Parathyroid adenoma (tissue), 2 donors: ENCODE results near the gene CDC42EP1.
"Not testable (repeated sequence)": the region's sequence is repeated elsewhere in the genome, so short reads cannot be mapped to it uniquely, and the experiment has no call there.

Experiments used
- H2AFZ ChIP-seq: fragments of 300-600 bp; sonication (generic); one replicate; pipeline ENCODE4 v1.7.0; 2017; ENCODE audit warnings: antibody characterized with exemption, mild to moderate bottlenecking
- H3K27ac ChIP-seq: fragments of 300-600 bp; sonication (generic); one replicate; pipeline ENCODE4 v1.7.0; 2017
- H3K27me3 ChIP-seq: fragments of 300-600 bp; sonication (generic); one replicate; pipeline ENCODE4 v1.7.0; 2017; ENCODE audit warnings: low read length; ENCODE audit not compliant: control insufficient read depth, insufficient read depth
- H3K36me3 ChIP-seq: fragments of 300-600 bp; sonication (generic); one replicate; pipeline ENCODE4 v1.7.0; 2017; ENCODE audit warnings: low read length; ENCODE audit not compliant: control insufficient read depth, insufficient read depth
- H3K4me1 ChIP-seq: fragments of 300-600 bp; sonication (generic); one replicate; pipeline ENCODE4 v1.7.0; 2017; ENCODE audit warnings: control low read depth
- H3K4me2 ChIP-seq: fragments of 300-600 bp; sonication (generic); one replicate; pipeline ENCODE4 v1.7.0; 2017; ENCODE audit warnings: low read length
- H3K4me3 ChIP-seq: fragments of 300-600 bp; sonication (generic); one replicate; pipeline ENCODE4 v1.7.0; 2017; ENCODE audit warnings: low read depth, low read length
- H3K79me2 ChIP-seq: fragments of 300-600 bp; sonication (generic); one replicate; pipeline ENCODE4 v1.7.0; 2017; ENCODE audit warnings: control low read depth
- H3K9ac ChIP-seq: fragments of 300-600 bp; sonication (generic); one replicate; pipeline ENCODE4 v1.7.0; 2017; ENCODE audit warnings: mild to moderate bottlenecking
- H3K9me3 ChIP-seq: fragments of 300-600 bp; sonication (generic); one replicate; pipeline ENCODE4 v1.7.0; 2017; ENCODE audit warnings: low read length; ENCODE audit not compliant: control insufficient read depth
- TF ChIP-seq, protein P1 (sequence below): fragments of 300-600 bp; sonication (generic); IDR thresholded peaks from one replicate; pipeline ENCODE4 v1.7.0; 2017; ENCODE audit warnings: antibody characterized with exemption, mild to moderate bottlenecking
- donor health status: primary hyperparathyroidism.

Gene CDC42EP1

DNA sequence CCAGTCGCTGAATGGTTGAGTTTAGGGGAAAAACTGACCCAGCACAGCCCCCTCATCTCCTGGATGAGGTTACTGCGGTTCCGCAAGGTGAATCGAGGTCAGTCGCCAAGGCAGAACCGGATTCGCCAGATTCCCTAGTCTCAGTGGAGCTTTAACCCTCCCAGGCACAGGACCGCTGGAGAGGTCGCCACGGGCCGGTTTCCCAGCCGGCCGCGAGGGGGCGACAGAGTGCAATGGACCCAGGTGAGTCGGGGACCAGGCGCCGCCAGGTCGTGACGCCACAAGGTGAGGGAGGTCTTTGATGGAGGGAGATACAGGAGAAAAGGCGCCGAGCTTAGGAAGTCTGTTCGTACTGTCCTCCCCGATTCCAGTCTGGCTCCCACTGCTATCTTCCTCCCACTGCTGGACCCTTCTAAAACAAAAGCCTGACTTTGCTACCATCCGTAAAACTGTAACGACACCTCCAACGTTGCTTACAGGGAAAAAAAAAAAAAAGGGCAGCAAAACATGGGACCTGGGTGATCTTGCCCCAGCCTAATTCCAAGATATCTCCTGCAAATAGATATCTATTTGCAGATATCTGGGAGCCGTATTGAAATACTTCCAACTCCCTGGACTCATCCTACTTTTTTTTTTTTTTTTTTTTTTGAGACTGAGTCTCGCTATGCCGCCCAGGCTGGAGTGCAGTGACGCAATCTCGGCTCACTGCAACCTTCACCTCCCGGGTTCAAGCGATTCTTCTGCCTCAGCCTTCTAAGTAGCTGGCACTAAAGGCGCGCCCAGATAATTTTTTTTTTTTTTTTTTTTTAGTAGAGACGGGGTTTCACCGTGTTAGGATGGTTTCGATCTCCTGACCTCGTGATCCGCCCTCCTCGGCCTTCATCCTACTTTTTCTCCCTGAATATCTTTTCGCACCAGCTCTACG, 47.0 kb downstream of the CDC42EP1 start:
- TF ChIP-seq, protein P1, sequence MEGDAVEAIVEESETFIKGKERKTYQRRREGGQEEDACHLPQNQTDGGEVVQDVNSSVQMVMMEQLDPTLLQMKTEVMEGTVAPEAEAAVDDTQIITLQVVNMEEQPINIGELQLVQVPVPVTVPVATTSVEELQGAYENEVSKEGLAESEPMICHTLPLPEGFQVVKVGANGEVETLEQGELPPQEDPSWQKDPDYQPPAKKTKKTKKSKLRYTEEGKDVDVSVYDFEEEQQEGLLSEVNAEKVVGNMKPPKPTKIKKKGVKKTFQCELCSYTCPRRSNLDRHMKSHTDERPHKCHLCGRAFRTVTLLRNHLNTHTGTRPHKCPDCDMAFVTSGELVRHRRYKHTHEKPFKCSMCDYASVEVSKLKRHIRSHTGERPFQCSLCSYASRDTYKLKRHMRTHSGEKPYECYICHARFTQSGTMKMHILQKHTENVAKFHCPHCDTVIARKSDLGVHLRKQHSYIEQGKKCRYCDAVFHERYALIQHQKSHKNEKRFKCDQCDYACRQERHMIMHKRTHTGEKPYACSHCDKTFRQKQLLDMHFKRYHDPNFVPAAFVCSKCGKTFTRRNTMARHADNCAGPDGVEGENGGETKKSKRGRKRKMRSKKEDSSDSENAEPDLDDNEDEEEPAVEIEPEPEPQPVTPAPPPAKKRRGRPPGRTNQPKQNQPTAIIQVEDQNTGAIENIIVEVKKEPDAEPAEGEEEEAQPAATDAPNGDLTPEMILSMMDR = peak; percentile 95
- H3K36me3 ChIP-seq = no peaks in the 10 kb centered on the region
- H3K4me1 ChIP-seq = peaks cover 3% of the 10 kb centered on the region
- peak overlapping the region; percentile 75 for H3K4me2 ChIP-seq
- H2AFZ ChIP-seq = peak overlapping the region; percentile 64
- H3K9ac ChIP-seq = no peak overlapping the region
- H3K79me2 ChIP-seq = no peaks in the 10 kb centered on the region
- H3K27me3 ChIP-seq = no peaks in the 10 kb centered on the region
- H3K4me3 ChIP-seq = peak overlapping the region; percentile 60
- H3K27ac ChIP-seq = peak overlapping the region; percentile 97
- H3K9me3 ChIP-seq = no peaks in the 10 kb centered on the region

DNA sequence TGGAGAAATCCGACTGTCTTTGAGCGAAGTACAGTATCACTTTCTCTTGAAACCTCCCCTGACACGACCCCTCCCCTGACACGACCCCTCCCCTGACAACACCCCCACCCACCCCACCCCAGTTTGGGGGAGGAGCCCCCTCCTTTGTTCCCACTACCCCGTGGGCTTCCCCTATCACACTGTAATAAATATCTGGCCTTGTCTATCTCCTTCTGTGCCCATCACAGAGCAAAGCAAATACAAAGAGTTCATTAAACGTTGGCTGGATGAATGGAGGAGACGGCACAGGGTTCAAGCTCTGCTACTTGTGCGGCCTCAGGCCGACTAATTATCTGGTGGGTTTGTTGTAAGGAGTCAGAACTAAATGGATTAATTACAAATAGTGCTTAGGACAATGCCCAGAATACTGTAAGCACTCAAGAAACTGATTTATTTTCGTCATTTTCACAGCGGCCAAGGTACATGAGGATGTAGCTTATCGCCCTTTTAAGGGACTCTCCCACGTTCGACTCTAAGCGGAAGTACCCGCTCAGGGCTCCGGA, 47.7 kb downstream of the CDC42EP1 start:
- Histone ChIP-seq H2AFZ (peak overlapping the region; percentile 78), H3K9me3 (no peaks in the 10 kb centered on the region), H3K27ac (peak overlapping the region; percentile 97), H3K4me2 (peak overlapping the region; percentile 84), H3K27me3 (no peaks in the 10 kb centered on the region), H3K9ac (no peak overlapping the region), H3K79me2 (no peaks in the 10 kb centered on the region), H3K4me3 (peak overlapping the region; percentile 76), H3K4me1 (peaks cover 3% of the 10 kb centered on the region), H3K36me3 (no peaks in the 10 kb centered on the region)
- TF ChIP-seq, protein P1 = no peak

DNA sequence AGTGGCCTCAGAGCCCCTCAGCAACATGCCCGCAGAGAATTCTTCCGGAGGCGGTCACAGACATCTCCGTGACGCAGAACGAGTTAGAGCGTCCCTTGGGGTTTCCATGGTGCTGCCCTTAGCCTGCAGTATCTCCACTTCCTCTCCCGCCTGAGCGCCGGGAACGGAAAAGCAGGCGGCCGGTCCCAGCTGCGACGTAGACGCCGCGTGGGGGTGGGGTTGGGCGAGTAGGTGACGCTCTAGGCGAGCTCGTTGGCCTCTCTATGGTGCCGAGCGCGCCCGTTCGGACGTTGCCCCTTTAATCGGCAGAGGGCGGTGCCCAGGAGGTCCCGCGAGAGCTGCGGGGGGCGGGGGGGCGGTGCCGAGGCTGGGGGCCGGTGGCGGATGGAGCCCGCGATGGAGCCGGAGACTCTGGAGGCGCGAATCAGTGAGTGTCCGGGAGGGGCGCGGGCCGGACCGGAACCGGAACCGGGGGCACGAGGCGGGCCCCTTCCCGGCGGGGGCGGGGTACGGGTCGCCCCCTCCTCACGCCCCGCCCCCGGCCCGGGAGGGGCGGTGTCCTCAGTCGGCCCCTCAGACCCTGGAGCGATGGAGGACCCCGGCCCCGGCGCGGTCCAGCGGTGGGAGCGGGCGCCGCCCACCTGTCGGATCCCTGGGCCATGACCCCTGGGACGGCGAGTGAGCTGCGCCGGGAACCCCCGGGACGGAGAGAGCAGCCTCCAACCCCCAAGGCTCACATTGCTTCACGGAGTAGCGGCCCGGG, 48.4 kb downstream of the CDC42EP1 start, which contains the start of gene GGA1:
Gene GGA1, plus strand, starts transcription at position 358 of the 763 bp plus-strand sequence. Its CDS starts 27 bp downstream, at position 385.
- Histone ChIP-seq H3K27me3 (no peaks in the 10 kb centered on the region), H3K9ac (peak within 1 kb of the TSS; percentile 35), H3K4me1 (peaks cover 3% of the 10 kb centered on the region), H3K4me2 (peak within 1 kb of the TSS; percentile 84), H3K4me3 (peak within 1 kb of the TSS; percentile 76), H3K36me3 (no peaks in the 10 kb centered on the region), H3K79me2 (no peaks in the 10 kb centered on the region), H2AFZ (peak within 1 kb of the TSS; percentile 78), H3K9me3 (no peaks in the 10 kb centered on the region), H3K27ac (peak within 1 kb of the TSS; percentile 97)
- TF ChIP-seq, protein P1 = no peak

DNA sequence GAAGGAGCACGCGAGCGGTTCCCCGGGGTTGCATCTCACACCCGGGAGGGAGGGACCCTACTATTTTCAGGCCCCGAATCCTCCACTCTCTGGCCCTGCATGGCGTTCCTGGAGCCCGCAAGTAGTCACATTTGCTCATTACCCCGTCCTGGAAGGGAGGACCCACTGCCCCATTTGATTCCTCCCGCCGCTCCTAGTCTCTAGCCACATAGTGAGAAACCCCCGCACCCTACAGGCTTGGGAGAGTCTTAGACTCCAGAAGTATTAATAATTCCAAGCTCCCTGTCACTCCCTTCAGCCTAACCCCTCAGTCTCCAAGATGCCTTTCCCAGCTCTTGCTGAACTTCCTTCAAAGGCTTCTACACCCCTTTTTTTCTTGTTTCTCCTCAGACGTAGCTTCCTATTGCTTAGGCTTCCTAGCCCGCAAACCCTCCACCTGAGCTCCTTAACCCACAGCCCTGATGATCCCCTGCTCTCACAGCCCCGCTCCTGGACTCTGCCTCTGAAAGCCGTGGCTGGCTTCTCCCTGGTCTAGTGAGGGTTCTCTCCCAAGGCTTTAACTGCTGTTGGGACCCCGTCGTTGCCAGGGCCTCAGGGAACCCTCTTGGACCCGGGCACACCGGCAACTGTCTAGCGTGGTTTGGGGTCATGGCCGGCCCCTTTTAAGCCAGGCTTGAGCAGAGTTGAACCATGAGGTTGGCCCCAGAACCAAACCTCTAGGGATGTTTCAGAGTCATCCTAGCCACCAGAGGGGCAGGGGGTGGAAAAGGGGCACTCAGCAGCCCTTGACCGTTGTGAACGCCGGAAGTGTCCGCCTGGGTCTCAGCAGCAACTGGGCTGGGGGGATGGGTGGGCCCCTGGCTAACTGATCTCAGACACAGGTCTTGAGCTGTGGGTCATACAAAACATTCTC, 49.2 kb downstream of the CDC42EP1 start:
- H3K27ac ChIP-seq = peak overlapping the region; percentile 97
- H3K4me1 ChIP-seq = peaks cover 3% of the 10 kb centered on the region
- H3K4me2 ChIP-seq = peak overlapping the region; percentile 84
- no peaks in the 10 kb centered on the region for H3K36me3 ChIP-seq
- peak overlapping the region; percentile 35 for H3K9ac ChIP-seq
- no peaks in the 10 kb centered on the region for H3K27me3 ChIP-seq
- H3K79me2 ChIP-seq = no peaks in the 10 kb centered on the region
- H2AFZ ChIP-seq = peak overlapping the region; percentile 78
- TF ChIP-seq, protein P1 = no peak
- H3K4me3 ChIP-seq = peak overlapping the region; percentile 76
- H3K9me3 ChIP-seq = no peaks in the 10 kb centered on the region

DNA sequence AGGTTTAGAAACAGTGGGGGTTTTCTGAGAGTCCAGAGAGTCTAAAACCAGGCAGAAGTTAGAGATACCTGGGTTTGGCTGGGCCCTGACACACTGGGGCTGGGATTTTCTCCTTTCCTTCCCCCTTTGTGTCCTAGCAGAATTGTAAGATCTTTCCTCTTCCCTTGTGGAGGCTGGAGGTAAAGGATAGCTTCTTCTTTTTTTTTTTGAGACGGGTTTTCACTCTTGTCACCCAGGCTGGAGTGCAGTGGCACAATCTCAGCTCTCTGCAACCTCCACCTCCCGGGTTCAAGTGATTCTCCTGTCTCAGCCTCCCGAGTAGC, 49.8 kb downstream of the CDC42EP1 start:
- not testable (repeated sequence) for H3K36me3 ChIP-seq, H3K9ac ChIP-seq
- H3K27ac ChIP-seq = peak overlapping the region; percentile 15

More for the DNA sequence above, 49.8 kb downstream of the CDC42EP1 start:
- H3K4me2 ChIP-seq = peak overlapping the region; percentile 84
- H2AFZ ChIP-seq, H3K4me1 ChIP-seq, H3K9me3 ChIP-seq, H3K79me2 ChIP-seq, H3K27me3 ChIP-seq: not testable (repeated sequence)
- H3K4me3 ChIP-seq = peak overlapping the region; percentile 76
